Measurements from ENCODE around the gene SCYL2.
"Not testable (repeated sequence)": the region's sequence is repeated elsewhere in the genome, so short reads cannot be mapped to it uniquely, and the experiment has no call there.

Gene SCYL2, protein sequence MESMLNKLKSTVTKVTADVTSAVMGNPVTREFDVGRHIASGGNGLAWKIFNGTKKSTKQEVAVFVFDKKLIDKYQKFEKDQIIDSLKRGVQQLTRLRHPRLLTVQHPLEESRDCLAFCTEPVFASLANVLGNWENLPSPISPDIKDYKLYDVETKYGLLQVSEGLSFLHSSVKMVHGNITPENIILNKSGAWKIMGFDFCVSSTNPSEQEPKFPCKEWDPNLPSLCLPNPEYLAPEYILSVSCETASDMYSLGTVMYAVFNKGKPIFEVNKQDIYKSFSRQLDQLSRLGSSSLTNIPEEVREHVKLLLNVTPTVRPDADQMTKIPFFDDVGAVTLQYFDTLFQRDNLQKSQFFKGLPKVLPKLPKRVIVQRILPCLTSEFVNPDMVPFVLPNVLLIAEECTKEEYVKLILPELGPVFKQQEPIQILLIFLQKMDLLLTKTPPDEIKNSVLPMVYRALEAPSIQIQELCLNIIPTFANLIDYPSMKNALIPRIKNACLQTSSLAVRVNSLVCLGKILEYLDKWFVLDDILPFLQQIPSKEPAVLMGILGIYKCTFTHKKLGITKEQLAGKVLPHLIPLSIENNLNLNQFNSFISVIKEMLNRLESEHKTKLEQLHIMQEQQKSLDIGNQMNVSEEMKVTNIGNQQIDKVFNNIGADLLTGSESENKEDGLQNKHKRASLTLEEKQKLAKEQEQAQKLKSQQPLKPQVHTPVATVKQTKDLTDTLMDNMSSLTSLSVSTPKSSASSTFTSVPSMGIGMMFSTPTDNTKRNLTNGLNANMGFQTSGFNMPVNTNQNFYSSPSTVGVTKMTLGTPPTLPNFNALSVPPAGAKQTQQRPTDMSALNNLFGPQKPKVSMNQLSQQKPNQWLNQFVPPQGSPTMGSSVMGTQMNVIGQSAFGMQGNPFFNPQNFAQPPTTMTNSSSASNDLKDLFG

GRCh38 chr12:100266835-100267602 lies at the start of gene SCYL2, which contains the start of gene DEPDC4:
Gene SCYL2 (plus strand): TSS chr12:100267177. CDS start chr12:100282971, 15,794 bp downstream.
Gene DEPDC4 (minus strand): TSS chr12:100267079. CDS start chr12:100267076, 3 bp downstream.
- peak; percentile 94 to 97 for DNase-seq

DNA sequence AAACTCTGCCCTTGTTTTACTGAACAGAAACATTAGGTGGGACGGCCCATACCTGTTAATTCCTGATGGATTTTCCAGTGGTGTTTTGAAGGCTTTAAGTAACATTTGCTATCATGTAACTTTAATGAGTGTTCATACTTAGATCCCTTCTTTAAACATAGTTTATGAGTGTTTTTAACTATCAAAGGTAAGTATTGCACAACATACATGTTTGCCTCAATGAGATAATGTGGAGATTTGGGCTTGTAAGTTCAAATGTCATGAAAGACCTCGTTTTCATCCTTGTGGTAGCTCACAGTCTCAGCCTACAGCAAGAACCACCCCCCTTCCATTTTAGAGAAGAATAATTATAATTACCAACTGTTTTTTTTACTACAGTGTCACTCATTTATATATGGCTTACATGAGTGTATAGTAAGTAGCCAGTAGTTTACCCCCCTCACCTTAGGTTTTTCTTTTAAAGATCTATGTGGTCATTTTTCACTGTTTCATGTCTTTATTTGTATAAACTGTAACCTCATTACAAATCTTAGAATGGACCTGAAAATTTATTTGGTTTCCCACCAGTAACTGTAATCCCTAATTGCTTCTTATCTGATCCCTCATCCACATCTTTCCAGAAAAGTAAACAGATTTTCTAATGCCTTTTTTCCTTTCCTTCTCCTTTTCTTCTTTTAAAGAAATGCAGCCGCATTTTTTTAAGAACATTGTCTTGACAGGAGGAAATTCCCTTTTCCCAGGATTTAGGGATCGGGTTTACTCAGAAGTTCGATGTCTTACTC lies 47.5 kb upstream of the SCYL2 start:
- no peak for DNase-seq

DNA sequence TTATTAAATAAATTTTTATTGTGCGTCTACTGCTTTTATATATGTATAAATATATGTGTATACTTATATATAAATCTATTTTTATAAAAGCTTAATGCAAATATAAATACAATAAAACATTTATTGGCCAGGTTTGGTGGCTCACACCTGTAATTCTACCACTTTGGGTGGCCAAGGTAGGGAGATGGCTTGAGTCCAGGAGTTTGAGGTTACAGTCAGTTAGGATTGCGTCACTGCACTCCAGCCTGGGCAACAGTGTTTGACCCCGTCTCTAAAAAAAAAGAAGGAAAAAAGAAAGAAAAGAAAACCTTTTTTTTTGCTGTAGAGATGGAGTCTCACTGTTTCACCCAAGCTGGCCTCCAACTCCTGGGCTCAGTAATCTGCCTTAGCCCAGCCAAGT lies 45.5 kb upstream of the SCYL2 start:
- DNase-seq, result no peak

- DNase-seq, result not testable (repeated sequence)
Measured at GRCh38 chr12:100222173-100222572, 44.8 kb upstream of the SCYL2 start.

GRCh38 chr12:100225491-100225890 lies 41.5 kb upstream of the SCYL2 start:
- DNase-seq, result no peak

DNA sequence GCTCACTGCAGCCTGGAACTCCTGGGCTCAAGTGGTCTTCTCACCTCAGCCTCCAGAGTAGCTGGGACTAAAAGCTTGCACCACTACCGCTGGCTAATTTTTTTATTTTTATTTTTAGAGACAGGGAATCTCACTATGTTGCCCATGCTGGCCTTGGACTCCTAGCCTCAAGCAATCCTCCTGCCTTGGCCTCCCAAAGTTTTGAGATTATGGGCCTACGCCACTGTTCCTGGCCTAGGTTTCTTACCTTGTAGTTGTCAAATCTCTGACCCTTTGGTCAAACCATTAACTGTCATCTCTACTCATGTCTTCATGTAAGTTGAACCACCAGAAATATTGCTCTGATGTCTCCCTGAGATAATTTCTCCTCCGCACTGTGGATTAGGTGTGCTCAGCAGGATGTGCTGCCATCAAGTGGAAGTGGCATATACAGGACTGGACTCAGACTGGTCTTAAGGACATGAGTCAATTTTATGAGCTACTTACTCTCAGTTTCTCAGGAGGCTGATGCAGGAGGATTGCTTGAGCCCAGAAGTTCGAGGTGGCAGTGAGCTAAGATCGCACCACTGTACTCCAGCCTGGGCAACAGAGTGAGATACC lies 37.8 kb upstream of the SCYL2 start:
- no peak for DNase-seq

- DNase-seq, result no peak
Measured at GRCh38 chr12:100229876-100230275, 37.1 kb upstream of the SCYL2 start.

- not testable (repeated sequence) for DNase-seq
Measured at GRCh38 chr12:100231873-100232272, 35.1 kb upstream of the SCYL2 start.

GRCh38 chr12:100234166-100234565 lies 32.8 kb upstream of the SCYL2 start:
- no peak for DNase-seq

- DNase-seq, result peak in 1 of 2 donors; percentile 51
Measured at GRCh38 chr12:100234591-100235304, 32.2 kb upstream of the SCYL2 start.

DNA sequence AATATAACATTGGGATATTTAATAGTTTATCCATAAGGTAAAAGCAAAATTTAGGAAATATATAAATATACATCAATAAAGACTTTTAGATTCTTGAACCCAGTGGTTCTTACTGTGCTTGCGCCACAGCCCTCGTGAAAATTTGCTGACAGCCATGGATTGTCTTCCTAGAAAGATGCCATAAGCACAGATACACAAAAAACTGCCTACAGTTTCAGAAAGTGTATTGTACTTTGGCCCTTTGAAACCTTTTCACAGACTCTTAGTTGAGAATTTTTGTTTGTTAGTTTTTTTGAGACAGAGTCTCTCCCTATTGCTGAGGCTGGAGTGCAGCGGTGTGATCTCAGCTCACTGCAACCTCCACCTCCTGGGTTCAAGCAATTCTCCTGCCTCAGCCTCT lies 28.2 kb upstream of the SCYL2 start:
- DNase-seq, result no peak

DNA sequence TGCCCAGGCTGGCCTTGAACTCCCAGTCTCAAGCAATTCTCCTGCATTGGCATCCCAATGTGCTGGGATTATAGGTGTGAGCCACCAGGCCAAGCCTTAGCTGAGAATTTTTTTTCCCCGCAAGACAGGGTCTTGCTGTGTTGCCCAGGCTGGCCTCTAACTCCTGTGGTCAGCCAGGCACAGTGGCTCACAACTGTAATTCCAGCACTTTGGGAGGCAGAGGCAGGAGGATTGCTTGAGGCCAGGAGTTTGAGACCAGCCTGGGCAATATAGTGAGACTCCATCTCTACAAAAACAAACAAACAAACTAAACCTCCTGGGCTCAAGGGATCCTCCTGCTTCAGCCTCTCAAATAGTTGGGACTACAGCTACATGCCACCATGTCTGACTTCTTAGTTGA lies 27.4 kb upstream of the SCYL2 start:
- DNase-seq, result no peak

DNA sequence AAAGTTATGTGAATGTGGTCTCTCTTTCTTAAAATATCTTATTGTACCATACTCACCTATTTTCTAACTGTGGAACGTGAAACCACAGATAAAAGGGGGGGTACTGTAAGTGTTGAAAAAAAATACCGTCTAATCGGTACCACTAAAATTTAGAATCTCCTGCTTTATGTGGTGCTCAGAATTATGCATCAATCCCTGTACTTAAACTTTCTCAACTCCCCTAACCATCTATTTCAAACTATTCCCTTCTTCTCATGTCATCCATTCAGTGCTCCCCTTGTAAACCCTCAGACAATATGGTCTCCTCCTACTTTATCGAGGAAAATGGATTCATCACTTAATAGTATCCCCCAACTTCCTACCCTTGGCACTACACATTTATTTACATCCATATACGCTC lies 23.8 kb upstream of the SCYL2 start:
- no peak for DNase-seq

DNA sequence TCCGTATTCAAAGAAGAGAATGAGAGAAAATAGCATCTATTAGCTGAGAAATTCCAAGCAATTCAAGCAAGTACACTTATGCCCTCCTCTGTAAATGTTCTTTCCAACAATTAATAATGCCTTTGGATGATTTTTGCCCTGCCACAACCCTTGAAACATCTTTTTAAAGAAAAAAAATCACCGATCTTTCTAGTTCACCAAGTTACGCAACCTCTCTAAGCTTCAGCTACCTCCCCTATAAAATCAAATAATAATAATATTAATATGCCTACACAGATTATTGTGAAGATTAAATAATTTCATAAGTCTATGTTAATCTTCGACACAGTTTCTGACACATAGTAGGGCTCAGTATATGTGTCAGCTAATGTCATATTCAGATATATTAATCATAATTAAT lies 19.2 kb upstream of the SCYL2 start:
- DNase-seq, result no peak

DNA sequence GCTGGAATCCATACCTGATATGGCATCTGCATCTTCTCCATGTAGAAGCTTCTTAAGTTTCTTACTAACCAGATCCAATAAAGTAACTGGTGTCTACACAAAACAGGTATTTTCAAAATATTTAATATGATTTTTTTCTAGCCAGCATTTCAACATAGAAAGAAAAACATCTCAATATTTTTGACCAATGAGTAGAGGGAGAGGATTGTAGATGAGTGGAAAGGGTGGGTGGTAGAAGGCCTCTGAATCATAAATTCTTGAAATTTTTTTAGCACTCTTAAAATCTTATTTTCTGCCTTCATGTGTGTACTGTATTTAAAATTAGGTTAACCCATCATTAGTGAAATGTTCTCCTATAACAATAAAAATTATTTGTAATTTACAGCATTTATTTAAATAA lies 18.1 kb upstream of the SCYL2 start:
- no peak for DNase-seq

DNA sequence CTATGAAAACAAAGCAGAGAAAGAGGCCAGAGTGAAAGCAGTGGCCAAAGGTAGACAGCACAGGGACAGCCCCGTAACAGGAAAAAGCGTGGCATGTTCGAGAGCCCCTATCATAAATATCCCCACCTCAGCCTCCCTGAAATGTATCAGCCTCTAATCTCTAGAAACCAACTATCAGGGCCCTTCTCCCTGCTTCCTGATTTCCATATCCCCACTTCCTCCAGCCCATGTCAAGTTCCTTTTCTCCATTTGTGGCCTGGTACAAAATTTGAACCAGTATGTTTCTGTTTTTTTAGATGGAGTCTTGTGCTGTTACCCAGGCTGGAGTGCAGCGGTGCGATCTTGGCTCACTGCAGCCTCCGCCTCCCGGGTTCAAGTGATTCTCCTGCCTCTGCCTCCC lies 17.0 kb upstream of the SCYL2 start:
- no peak for DNase-seq

- DNase-seq, result no peak
Measured at GRCh38 chr12:100251917-100252316, 15.1 kb upstream of the SCYL2 start.

GRCh38 chr12:100253437-100253836 lies 13.5 kb upstream of the SCYL2 start:
- no peak for DNase-seq

DNA sequence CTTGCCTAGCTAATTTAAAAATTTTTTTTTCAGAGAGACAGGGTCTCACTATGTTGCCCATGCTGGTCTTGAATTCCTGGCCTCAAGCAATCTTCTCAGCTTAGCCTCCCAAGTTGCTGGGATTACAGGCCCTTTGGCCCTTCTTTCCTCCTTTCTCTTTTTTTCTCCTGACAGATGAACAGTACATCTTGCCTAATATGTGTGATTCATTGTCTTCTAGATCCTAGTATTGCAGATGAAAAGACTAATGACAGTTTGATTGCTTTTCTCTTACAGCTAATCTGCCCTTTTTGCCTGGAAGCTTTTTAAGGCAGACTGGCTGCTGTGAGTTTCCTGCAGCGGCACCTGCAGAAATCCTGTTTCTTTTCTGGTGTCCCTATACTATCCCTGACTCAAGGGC lies 12.1 kb upstream of the SCYL2 start:
- no peak for DNase-seq

DNA sequence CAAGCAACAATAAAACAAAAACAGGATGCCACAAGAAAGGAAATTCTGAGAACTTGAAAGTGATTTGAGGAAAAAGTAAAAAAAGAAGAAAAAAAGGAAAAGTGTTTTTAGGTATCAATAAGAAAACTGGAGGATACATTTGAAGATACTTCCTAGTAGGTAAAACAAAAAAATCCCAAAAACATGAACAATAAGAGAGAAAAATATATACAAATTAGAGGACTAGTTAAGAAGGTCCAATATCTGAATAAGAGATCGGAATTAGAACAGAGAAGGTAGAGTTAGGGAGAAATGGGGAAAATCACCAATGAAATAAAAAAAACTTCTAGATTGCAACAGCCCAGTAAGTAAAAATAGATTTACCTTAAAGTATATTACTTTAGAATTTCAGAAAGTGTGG lies 8.8 kb upstream of the SCYL2 start:
- no peak for DNase-seq

DNA sequence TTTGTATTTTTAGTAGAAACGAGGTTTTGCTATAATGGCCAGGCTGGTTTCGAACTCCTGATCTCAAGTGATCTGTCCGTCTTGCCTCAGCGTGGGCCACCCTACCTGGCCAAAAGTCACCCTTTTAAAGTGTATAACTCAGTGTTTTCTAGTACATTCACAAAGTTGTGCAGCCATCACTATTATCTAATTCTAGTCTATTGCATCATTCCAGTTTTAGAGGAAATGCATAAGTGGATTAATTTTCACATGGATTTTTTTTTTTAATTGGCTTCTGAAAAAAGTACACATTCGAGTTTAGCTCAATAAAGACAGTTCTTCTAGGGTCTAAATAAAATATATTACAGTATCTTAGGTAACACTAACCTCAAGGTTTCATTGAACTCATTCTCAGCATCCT lies 3.8 kb upstream of the SCYL2 start:
- no peak for DNase-seq
